HG03025 (cell line): Measurements from ENCODE around the gene MAN2B2.

Experiments used
- ATAC-seq: cut with Tn5 transposase; IDR thresholded peaks from one replicate; pipeline ENCODE4 v1.9.1; 2021; ENCODE audit warnings: mild to moderate bottlenecking, moderate library complexity; ENCODE audit not compliant: unreplicated experiment, low FRiP score

Gene MAN2B2

DNA sequence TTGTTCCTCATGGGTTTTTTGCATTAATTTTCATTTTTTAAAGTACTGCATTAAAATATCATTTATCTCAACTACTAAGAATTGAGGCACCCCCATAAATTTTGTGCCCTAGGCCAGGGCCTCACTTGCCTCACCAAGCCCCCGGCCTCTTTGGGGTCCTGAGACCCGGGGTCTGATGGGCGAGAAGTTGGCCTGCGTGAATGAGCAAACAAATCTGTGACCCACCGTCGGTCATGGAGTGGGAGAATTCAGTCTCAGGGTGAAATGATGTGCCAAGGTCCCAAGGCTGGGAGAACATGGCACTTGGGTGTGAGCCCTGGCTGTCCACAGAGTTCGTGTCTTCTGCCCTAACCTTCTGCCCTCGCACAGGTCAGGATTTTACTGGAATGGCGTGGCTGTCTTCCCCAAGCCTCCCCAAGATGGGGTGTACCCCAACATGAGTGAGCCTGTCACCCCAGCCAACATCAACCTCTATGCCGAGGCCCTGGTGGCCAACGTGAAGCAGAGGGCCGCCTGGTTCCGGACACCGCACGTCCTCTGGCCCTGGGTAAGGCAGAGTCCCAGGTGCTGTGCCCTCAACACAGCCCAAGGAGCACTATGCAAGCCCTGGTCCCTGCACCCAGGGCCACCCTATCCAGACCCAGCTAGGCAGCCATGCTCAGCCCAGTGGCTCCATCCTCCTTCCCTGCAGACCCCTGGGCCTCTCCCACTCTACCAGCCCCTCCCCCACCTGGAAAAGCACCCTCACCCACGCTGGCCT lies 18.0 kb downstream of the MAN2B2 start:
- ATAC-seq = no peak

DNA sequence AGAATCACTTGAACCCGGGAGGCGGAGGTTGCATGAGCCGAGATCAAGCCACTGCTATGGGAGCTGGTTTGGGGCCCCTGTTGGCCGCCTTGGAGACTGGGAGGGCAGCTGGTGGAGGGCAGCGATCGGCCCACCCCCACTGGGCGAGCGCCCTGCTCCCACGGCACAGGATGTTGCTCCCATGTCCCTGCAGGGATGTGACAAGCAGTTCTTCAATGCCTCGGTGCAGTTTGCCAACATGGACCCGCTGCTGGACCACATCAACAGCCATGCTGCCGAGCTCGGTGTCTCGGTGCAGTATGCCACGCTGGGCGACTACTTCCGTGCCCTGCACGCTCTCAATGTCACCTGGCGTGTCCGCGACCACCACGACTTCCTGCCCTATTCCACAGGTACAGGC lies 19.4 kb downstream of the MAN2B2 start:
- ATAC-seq = no peak

DNA sequence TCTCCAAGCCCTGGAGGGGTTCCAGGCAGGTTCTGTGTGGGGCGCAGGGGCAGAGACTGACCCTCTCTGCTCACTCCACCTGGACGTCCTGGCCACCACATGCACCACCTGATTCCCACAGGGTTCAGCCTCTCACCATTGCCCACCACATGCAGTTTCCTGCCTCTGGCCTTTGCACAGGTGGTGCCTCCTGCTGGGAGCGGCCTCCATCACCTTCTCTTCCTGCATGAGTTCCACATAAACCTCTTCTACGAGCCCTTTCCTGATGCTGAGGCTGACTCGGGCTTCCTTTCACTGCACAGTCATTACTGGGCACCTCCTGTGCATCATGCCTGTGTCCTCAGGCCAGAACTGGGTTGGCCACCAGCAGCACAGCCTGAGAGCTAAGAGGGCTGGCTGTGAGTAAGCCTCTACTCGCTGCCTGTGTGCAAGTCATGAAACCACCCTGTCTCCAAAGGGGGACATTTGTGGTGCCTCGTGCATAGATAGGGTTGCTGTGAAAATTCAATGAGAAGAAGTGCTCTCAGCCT lies 19.9 kb downstream of the MAN2B2 start:
- no peak for ATAC-seq

DNA sequence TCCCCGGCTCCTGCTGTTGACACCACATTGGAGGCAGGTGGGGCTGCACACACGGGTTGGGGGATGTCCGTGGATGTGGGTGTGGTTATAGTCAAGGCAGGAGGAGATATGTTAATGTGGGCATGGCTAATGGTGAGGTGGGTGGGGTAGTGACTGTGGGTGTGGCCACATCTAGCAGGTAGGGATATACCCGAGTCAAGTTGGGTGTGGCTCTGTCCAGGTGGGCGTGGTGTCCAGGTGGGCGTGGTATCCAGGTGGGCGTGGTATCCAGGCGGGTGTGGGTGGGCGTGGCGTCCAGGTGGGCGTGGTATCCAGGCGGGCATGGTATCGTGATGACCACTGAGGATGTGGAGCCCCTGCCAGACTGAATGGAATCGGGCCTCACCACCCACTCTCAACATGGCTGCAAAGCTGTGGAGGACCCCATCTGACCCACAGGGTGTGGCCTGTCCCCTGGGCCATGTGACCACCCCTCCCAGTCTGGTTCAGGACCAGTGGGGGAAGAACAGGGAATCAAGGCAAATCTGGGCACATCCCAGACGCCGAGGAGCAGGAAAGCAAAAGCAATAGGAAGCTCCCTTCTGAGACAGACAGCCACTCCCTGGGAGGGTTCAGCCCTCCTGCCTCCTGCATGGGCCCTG lies 21.0 kb downstream of the MAN2B2 start:
- no peak for ATAC-seq

DNA sequence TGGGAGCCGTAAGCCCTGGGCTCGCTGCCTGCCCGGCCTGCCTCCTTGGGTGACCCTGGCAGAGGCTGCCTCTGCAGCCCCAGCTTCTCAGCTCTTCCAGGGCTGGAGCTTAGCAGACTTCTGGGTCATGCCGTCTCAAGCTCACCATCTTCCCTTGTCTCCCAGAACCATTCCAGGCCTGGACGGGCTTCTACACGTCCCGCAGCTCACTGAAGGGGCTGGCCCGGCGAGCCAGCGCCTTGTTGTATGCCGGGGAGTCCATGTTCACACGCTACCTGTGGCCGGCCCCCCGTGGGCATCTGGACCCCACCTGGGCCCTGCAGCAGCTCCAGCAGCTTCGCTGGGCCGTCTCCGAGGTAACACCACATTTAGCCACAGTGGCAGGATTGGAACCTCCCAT lies 22.0 kb downstream of the MAN2B2 start:
- no peak for ATAC-seq

DNA sequence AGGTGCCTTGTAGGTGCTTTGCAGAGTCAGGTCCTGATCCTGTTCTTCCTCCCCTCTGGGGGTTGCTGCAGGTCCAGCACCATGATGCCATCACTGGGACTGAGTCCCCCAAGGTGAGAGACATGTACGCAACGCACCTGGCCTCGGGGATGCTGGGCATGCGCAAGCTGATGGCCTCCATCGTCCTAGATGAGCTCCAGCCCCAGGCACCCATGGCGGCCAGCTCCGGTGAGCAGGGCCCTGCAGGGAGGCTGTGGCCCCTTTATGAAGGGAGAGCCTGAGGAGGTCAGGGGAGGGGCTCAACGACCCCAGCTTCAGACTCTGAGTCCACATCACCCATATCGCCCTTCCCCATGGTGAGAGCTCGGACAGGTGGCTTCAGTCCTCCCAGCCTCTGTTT lies 23.1 kb downstream of the MAN2B2 start:
- ATAC-seq = no peak

DNA sequence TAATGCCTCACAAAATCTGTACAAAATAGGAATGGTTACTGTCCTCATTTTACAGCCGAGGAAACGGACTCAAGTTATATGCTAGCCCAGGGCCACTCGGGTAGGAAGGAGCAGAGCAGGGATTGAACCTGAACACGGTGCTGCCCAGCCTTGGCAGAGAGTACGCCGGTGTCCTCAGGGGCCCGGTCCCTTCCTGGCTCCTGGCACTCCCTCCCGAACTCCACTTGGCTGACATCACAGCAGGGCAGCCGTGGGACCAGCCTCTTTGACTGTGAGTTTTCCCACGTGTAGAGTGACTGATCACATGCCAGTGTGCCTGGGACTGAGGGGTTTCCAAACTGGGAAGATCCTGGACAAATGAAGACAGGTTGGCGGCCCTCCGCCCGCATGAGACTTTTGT lies 23.7 kb downstream of the MAN2B2 start:
- ATAC-seq = no peak

DNA sequence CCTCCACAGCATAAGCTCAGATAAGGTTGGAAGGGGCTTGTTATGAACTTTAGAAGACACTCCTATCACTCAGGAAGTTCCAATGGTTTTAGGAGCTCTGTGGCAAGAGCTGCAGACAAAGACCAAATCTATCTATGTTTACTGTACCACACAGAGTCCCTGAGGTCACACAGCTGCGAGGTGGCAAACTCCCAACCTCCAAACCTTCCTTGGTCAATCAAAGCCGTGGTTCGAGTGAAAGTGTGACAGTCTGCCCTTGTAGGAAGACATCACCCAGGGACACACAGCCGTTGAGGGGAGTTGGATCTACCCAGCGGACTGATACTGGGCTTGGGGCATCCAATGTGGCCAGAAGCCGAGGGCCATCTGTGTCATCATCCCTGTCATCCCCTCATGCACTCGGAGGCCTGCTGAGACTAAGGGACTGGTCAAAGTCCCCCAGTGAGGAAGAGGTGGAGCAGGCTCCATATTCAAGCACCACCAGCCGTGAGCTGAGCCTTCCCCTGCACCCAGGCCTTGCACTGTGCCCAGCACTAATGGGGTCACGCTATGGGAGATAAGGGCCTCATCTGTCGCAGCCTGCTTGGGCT lies 26.8 kb downstream of the MAN2B2 start:
- no peak for ATAC-seq

DNA sequence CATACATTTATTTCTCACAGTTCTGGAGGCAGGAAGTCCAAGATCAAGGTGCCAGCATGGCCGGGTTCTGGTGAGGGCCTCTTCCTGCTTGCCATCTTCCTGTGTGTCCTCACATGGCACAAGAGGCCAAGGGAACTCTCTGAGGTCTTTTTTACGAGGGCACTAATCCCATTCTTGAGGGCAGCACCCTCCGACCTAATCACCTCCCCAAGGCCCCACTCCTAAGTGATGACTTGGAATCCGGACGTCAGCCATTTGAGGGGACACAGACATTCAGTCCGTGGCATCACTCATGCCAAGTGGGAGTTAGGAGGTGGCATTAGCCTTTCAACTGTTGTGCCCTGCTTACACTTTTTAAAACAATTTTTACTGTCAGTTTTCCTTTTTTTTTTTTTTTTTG lies 27.3 kb downstream of the MAN2B2 start:
- ATAC-seq = no peak

DNA sequence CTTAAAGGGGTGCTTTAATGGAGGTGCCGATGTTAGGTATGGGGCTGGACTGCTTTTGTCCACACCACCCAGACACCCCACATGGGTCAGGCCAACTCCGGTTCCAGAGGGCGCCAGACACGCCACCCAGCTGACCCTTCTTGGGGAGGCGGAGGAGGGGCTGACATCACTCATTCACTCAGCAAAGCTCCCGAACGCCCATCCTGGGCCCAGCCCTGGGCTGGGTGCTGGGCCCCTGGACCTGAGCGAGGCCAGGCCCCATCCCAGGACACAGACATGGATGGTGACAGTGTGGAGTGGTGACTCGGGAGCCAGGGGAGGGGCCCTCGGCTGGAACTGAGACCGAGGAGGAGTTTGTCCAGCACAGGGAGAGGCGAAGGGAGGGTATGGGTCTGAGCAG lies 28.1 kb downstream of the MAN2B2 start:
- no peak for ATAC-seq

DNA sequence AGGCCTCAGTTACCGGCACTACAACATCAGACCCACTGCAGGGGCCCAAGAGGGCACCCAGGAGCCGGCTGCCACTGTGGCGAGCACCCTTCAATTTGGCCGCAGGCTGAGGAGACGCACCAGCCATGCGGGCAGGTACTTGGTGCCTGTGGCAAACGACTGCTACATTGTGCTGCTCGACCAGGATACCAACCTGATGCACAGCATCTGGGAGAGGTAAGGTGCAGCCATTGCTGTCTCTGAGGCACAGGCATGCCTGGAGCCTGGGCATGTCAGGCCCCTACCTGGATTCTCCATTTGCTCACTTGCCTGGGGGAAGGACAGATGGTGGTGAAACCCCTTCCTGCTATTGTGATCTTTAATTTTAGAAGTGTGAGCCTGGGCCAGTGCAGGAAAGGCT lies 30.1 kb downstream of the MAN2B2 start:
- ATAC-seq = no peak

DNA sequence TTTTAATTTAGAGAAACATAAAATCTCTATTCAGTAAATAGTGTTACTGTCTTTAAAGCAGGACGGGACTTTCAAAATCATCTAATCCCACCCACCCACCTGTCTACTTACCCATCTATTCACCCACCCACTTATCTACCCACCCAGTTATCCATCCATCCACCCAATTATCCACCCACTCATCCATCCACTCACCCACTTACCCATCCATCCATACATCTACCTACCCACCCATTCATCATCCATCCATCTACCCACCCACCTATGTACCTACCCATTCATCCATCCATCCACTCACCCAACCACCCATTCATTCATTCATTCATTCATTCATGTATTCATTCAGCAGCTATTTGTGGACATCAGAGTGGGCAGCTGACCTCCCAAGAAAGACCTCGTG lies 30.6 kb downstream of the MAN2B2 start:
- no peak for ATAC-seq

DNA sequence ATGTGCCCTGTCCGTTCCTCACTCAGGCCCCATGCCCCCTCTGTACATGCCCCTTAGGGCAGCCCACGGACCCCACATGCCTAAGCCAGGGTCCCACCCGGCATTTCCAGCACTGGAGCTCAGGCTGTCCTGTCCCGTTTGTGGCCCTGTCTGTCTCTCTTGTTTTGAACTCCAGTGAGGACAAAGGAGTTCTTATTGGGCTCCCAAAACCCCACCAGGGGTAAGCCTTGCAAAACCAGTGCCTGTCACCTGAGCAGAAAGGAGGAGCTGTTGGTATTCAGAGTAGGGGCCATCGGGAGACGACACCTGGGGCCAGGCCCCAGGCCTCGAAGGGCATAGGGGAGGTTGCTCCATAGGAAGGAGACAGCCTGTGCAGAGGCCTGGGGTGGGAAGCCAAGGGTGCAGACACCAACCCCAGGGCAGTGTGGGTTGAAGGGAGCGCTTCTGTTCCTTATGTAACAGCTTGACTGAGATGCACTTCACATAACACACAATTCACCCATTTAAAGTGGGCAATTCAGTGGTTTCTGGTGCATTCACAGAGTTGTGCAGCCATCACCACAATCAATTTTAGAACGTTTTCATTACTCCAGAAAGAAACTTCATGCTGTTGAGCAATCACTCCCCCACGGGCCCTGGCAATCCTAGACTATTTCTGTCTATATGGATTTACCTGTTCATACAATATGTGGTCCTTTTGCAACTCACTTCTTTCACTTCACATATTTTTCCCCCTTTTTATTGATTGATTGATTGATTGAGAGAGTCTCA lies 31.7 kb downstream of the MAN2B2 start:
- ATAC-seq = no peak

DNA sequence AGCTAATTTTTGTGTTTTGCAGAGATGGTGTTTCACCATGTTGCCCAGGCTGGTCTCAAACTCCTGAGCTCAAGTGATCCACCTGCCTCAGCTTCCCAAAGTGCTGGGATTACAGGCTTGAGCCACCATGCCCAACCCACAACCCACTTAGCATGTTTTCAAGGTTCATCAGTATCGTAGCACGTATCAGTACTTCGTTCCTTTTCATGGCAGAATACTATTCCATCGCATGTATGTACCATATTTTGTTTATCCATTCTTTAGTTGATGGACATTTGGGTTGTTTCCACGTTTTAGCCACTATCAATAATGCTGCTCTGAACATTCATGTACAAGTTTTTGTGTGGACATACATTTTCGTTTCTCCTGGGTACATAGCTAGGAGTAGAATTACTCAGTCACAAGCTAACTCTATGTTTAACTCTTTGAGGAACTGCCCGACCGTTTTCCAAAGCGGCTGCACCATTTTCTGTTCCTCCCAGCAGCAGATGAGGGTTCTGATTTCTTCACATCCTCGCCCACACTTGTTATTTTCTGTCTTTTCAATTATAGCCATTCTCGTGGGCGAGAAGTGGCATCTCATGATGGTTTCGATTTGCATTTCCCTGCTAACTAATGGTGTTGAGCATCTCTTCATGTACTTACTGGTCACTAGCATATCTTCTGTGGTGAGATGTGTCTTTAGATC lies 32.5 kb downstream of the MAN2B2 start:
- ATAC-seq = no peak

DNA sequence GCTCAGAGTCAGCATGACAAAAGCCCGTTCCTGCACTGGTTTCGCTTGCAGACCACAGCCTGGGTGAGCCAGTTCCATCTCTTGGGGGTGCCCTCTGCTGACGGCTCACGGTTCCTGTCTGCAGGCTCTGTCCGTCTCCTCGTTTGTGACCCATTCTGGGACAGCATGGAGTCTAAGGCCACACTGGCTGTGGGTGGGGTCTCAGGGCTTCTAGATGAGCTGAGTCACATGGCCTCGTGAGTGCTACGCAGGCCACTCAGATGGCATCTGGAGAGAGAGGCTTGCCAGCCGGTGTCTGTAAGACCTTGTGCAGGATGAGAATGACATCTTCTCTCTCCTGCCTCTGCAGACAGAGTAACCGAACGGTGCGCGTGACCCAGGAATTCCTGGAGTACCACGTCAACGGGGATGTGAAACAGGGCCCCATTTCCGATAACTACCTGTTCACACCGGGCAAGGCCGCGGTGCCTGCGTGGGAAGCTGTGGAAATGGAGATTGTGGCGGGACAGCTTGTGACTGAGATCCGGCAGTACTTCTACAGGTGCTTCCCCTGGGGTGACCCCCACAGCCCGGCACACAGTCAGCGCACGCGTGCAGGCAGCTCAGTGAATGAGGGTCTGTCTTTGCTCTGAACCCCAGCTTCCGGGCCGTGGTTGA lies 33.9 kb downstream of the MAN2B2 start:
- no peak for ATAC-seq

DNA sequence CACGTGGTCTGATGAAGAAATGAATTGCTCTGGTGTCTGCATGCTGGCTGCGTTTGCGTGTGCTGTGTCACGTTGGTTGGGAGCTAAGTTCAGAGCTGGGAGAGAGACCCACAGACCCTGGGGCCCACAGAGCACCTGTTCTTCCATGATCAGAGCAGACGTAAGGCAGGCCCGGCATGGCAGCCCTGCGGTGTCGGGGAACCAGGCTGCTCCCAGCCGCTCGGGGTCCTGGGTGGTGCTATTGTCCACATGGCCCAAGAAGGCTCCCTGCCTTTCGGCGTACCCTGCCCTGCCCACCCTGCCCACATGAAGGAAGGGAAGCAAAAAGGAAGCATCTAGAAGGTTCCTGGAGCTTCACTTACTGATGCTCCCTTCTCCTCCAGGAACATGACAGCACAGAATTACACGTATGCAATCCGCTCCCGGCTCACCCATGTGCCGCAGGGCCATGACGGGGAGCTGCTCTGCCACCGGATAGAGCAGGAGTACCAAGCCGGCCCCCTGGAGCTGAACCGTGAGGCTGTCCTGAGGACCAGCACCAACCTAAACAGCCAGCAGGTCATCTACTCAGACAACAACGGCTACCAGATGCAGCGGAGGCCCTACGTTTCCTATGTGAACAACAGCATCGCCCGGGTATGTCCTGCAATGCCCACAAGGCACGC lies 34.6 kb downstream of the MAN2B2 start:
- no peak for ATAC-seq

DNA sequence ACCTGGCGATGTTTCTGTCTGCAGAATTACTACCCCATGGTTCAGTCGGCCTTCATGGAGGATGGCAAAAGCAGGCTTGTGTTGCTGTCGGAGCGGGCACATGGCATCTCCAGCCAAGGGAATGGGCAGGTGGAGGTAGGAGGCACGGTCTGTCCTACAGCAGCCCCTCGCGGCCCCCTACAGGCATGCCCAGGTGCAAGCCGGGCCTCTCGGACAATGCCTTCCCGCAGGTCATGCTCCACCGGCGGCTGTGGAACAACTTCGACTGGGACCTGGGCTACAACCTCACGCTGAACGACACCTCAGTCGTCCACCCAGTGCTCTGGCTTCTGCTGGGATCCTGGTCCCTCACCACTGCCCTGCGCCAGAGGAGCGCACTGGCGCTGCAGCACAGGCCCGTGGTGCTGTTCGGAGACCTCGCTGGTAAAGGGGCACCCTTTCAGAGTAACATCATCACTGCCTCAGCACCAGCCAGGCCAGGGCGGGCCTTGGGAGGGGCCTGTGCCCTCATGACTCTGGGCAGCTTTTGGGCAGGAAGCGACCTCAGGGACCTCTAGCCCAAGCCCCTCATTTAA lies 36.0 kb downstream of the MAN2B2 start:
- ATAC-seq = no peak

DNA sequence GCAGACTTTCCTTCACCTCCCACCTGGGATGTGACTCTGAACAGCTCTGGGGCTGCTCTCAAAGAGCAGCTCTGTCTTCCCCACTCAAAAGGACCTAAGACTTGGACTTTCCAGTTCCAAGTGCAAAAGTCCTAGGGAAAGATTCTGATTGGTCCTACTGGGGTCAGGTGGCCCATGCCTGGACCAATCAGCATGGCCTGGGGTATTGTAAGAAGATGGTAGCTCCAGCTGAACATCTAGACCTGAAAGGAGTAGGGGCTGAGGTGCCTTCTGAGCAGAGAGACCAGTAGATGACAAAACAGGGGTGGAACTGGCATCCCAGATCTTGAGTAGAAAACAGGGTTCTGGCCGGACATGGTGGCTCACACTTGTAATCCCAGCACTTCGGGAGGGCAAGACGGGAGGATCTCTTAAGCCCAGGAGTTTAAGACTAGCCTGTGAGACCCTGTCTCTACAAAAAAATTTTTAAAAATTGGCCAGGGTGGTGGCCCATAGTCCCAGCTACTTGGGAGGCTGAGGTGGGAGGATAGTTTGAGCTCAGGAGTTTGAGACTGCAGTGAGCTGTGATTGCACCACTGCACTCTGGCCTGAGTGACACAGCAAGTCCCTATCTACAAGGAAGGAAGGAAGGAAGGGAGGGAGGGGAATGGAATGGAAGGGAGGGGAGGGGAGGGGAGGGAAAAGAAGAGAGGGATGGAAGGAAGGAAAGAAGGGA lies 38.1 kb downstream of the MAN2B2 start:
- no peak for ATAC-seq
